IPS DF 6.9 (cell line): ENCODE data around the gene RGS9BP.

ENCODE experiments used
- DNase-seq: peaks from one replicate; pipeline ENCODE4 v3.0.0-alpha.2; 2013; ENCODE audit warnings: low read depth, low spot score
- H3K27ac ChIP-seq: one replicate; pipeline ENCODE4 v1.5.1; 2013; ENCODE audit warnings: low read length, control low read depth
- H3K27me3 ChIP-seq: 2 replicates; pipeline ENCODE4 v1.6.1; 2013; ENCODE audit warnings: mild to moderate bottlenecking, low read length; ENCODE audit not compliant: control insufficient read depth, insufficient read depth
- H3K36me3 ChIP-seq: 2 replicates; pipeline ENCODE4 v1.6.1; 2013; ENCODE audit warnings: low read length; ENCODE audit not compliant: control insufficient read depth, insufficient read depth
- H3K4me1 ChIP-seq: 2 replicates; pipeline ENCODE4 v1.6.1; 2013; ENCODE audit warnings: low read length; ENCODE audit not compliant: control insufficient read depth, insufficient read depth
- H3K4me3 ChIP-seq: 2 replicates; pipeline ENCODE4 v1.5.1; 2013; ENCODE audit warnings: mild to moderate bottlenecking, low read length
- H3K9me3 ChIP-seq: 2 replicates; pipeline ENCODE4 v1.6.1; 2013; ENCODE audit warnings: low read length, inconsistent platforms; ENCODE audit not compliant: control insufficient read depth, insufficient read depth
- WGBS: extraction: QIAGEN DNeasy Blood & Tissue Kit; methylation state at CpG from one replicate; pipeline ENCODE4 v1.1.7; 2013; ENCODE audit warnings: mixed read lengths, missing lambda C conversion rate; ENCODE audit not compliant: insufficient read length, insufficient coverage; 5-methylcytosine and 5-hydroxymethylcytosine counted together

RGS9BP gene

DNA sequence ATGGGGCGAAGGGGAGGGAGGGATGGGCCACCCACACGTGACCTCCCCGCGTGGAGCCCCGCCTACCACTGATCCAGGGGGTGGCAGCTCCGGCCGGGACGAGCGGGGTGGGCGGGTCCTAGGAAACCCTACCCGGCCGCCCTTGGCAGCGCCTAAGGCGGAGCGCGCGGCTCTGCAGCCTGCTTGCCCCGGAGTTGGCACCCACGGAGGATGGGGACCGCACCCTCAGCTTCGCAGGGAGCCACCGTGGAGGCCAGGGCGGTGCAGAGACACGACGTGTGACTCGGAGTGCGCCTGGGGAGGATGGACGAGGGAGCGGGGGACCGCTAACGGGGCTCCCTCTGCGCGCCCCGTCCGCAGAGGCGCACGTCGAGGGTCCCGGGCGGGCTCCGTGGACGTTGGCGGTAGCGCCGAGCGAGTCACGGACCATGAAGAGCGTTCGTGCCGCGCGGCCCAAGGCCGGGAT, at the start of gene RGS9BP:
TSS of gene RGS9BP (plus strand) at position 129 of the 466 bp plus-strand sequence. CDS start 416 bp downstream, outside the sequence.
- Histone ChIP-seq H3K27me3 (peaks cover 19% of the 10 kb centered on the region), H3K9me3 (no peaks in the 10 kb centered on the region), H3K4me3 (peak within 1 kb of the TSS; percentile 99), H3K4me1 (peaks cover 5% of the 10 kb centered on the region; the same call in 1 of the 2 replicates), H3K27ac (no peak within 1 kb of the TSS), H3K36me3 (no peaks in the 10 kb centered on the region; the same call in 1 of the 2 replicates)
- WGBS = no CpG with 5 or more reads among the region's 53 CpGs
- DNase-seq = no peak

DNA sequence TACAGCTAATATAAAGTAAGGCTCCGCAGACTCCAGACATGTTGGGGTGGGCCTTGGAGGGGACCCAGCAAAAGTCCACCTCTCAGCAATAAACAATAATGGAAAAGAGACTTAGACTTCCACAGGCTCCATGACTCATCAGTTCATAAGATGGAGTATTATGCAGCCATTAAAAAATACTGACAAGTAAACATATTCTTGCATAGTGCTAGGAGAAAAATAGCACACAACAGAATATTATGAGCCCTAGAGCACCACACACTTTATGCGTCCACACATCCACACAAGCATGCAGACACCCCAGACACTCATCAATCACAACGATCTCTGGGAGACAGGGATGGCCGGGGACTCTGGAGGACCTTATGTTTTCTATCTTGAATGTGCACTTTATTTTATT, 48.7 kb upstream of the RGS9BP start:
- H3K27ac ChIP-seq = no peak overlapping the region
- H3K36me3 ChIP-seq = peaks cover 34% of the 10 kb centered on the region
- no peaks in the 10 kb centered on the region for H3K27me3 ChIP-seq
- no CpG with 5 or more reads among the region's 4 CpGs for WGBS
- H3K4me1 ChIP-seq = no peaks in the 10 kb centered on the region
- H3K9me3 ChIP-seq = no peaks in the 10 kb centered on the region
- H3K4me3 ChIP-seq = no peak overlapping the region
- no peak for DNase-seq

DNA sequence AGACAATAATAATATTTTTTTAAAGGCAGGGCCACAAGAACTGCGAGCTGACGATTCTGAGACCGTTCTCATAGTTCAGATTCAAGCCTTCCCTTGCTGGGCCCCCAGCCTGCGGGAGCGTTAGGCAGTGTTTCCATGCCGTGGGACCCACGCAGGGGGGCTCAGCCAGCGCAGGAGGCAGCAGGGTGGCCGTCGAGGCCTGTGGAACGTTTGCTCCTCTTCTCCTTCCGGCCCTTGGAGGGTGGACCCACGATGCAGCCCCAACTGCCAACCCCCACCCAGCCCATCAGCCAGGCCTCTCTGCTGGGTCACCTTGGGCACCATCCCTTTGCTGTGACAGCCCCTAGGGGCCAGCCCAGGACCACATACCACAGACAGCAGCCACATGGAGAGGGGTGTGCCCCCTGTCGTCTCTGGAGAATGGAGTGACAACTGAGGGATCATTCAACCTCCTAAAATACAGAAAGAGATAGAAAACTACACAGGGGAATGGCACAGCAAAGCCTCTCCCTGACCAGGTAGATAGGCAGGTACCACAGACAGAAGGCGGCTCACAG, 47.9 kb upstream of the RGS9BP start:
- no CpG with 5 or more reads among the region's 15 CpGs for WGBS
- peaks cover 29% of the 10 kb centered on the region for H3K36me3 ChIP-seq

GRCh38 chr19:32630338-32630737, 45.3 kb upstream of the RGS9BP start:
- Histone ChIP-seq H3K27me3 (no peaks in the 10 kb centered on the region), H3K4me1 (no peaks in the 10 kb centered on the region), H3K9me3 (no peaks in the 10 kb centered on the region), H3K36me3 (peaks cover 19% of the 10 kb centered on the region), H3K27ac (no peak overlapping the region), H3K4me3 (no peak overlapping the region)
- DNase-seq = no peak
- WGBS = no CpG with 5 or more reads among the region's 14 CpGs

More for the DNA sequence above, 47.9 kb upstream of the RGS9BP start:
- DNase-seq = no peak
- no peak overlapping the region for H3K27ac ChIP-seq
- H3K4me1 ChIP-seq = no peaks in the 10 kb centered on the region
- H3K9me3 ChIP-seq = no peaks in the 10 kb centered on the region
- no peaks in the 10 kb centered on the region for H3K27me3 ChIP-seq
- no peak overlapping the region for H3K4me3 ChIP-seq

DNA sequence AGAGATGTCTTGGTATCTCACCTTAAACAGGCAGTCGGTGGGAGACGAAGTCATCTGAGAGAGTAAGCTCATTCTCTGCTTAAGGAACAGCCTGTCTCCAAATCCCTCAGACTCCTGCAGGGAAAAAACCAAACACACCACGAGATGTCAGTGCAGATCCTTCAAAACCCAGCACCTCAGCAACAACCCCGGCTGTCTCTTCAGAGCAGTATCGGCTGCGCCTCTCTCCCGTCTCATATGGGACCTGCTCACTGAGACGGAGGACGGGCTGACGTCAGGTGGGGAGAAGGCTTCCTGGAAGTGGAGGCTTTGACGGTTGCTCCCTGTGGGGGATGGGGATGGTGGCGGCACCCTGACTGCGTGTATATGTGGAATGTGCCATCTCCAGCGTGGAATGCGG, 44.3 kb upstream of the RGS9BP start:
- Histone ChIP-seq H3K27me3 (no peaks in the 10 kb centered on the region), H3K9me3 (no peaks in the 10 kb centered on the region), H3K4me1 (no peaks in the 10 kb centered on the region), H3K4me3 (no peak overlapping the region), H3K36me3 (peaks cover 23% of the 10 kb centered on the region), H3K27ac (no peak overlapping the region)
- WGBS = no CpG with 5 or more reads among the region's 15 CpGs
- DNase-seq = no peak

GRCh38 chr19:32637480-32637879, 38.2 kb upstream of the RGS9BP start:
- Histone ChIP-seq H3K36me3 (peaks cover 24% of the 10 kb centered on the region), H3K4me3 (no peak overlapping the region), H3K9me3 (no peaks in the 10 kb centered on the region), H3K4me1 (no peaks in the 10 kb centered on the region), H3K27me3 (no peaks in the 10 kb centered on the region), H3K27ac (no peak overlapping the region)
- DNase-seq = no peak
- WGBS = no CpG with 5 or more reads among the region's 14 CpGs

GRCh38 chr19:32638625-32639024, 37.0 kb upstream of the RGS9BP start:
- no CpG with 5 or more reads among the region's 13 CpGs for WGBS
- H3K4me3 ChIP-seq = no peak overlapping the region
- no peak for DNase-seq

GRCh38 chr19:32642771-32643170, 32.9 kb upstream of the RGS9BP start:
- DNase-seq = no peak
- WGBS = no CpG with 5 or more reads among the region's 12 CpGs
- Histone ChIP-seq H3K4me3 (no peak overlapping the region), H3K27me3 (no peaks in the 10 kb centered on the region), H3K9me3 (no peaks in the 10 kb centered on the region), H3K27ac (no peak overlapping the region), H3K36me3 (peaks cover 39% of the 10 kb centered on the region), H3K4me1 (no peaks in the 10 kb centered on the region)

More at GRCh38 chr19:32638625-32639024, 37.0 kb upstream of the RGS9BP start:
- Histone ChIP-seq H3K36me3 (peaks cover 34% of the 10 kb centered on the region), H3K4me1 (no peaks in the 10 kb centered on the region), H3K9me3 (no peaks in the 10 kb centered on the region), H3K27ac (no peak overlapping the region), H3K27me3 (no peaks in the 10 kb centered on the region)

DNA sequence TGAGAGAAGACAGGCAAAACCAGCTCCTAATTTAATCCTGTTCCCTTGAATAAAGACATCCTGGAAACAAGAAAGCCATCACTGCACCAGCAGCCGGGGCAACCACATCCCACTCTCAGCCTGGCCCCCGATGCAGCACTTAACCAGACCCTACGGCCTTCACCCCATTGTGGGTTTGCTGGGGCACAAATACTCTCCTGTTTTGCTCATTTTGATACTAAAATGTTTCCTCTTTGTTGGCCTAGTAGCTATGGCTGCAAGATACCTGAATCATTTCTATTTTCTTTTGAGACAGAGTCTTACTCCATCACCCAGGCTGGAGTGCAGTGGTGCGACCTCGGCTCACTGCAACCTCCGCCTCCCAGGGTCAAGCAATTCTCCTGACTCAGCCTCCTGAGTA, 29.1 kb upstream of the RGS9BP start:
- no peaks in the 10 kb centered on the region for H3K4me1 ChIP-seq
- no peaks in the 10 kb centered on the region for H3K27me3 ChIP-seq
- H3K4me3 ChIP-seq = no peak overlapping the region
- no CpG with 5 or more reads among the region's 6 CpGs for WGBS
- DNase-seq = no peak
- no peaks in the 10 kb centered on the region for H3K9me3 ChIP-seq
- no peak overlapping the region for H3K27ac ChIP-seq
- H3K36me3 ChIP-seq = peaks cover 29% of the 10 kb centered on the region

- H3K27ac ChIP-seq = no peak overlapping the region
- H3K4me3 ChIP-seq = no peak overlapping the region
- no peaks in the 10 kb centered on the region for H3K4me1 ChIP-seq
- DNase-seq = no peak
- no peaks in the 10 kb centered on the region for H3K27me3 ChIP-seq
- H3K9me3 ChIP-seq = no peaks in the 10 kb centered on the region
- H3K36me3 ChIP-seq = peaks cover 29% of the 10 kb centered on the region
- WGBS = no CpG with 5 or more reads among the region's 8 CpGs
Measured at GRCh38 chr19:32647361-32647760, 28.3 kb upstream of the RGS9BP start.

GRCh38 chr19:32649751-32650150, 25.9 kb upstream of the RGS9BP start:
- Histone ChIP-seq H3K4me1 (no peaks in the 10 kb centered on the region), H3K36me3 (peaks cover 10% of the 10 kb centered on the region; the same call in 1 of the 2 replicates), H3K9me3 (no peaks in the 10 kb centered on the region)

More at GRCh38 chr19:32649751-32650150, 25.9 kb upstream of the RGS9BP start:
- H3K4me3 ChIP-seq = no peak overlapping the region
- no peak overlapping the region for H3K27ac ChIP-seq
- H3K27me3 ChIP-seq = no peaks in the 10 kb centered on the region
- no peak for DNase-seq
- no CpG with 5 or more reads among the region's 11 CpGs for WGBS
